Adrenal gland (tissue), 12 donors: ENCODE results near the gene RASSF6. TPM values are rescaled to one million over a fixed set of nuclear protein-coding genes. Genes with fewer than 3 reads are reported as not detected.

Source experiments
- DNase-seq, 7 donors: peaks; one replicate each; pipeline ENCODE4 v3.0.0-alpha.2; 2019 to 2020
- H3K27ac ChIP-seq, 5 donors: fragments of 200-600 bp; sonication (generic) in 4 of 5; 1 replicate in 3 of 5; 2 replicates in 2 of 5; pipeline versions ENCODE4 v1.5.1 to v1.8.0; 2016 to 2020; ENCODE audit warnings: mild to moderate bottlenecking in 1 of 5
- H3K27me3 ChIP-seq: fragments of 200-600 bp; 2 replicates; pipeline ENCODE4 v1.8.0; 2021
- H3K36me3 ChIP-seq, 2 donors: fragments of 200-600 bp; replicated peaks in 1 of 2; 1 replicate in 1 of 2; 2 replicates in 1 of 2; pipeline versions ENCODE4 v1.5.1 to v1.8.0; 2018 to 2022
- H3K4me1 ChIP-seq, 2 donors: fragments of 200-600 bp; replicated peaks in 1 of 2; 1 replicate in 1 of 2; 2 replicates in 1 of 2; pipeline versions ENCODE4 v1.5.1 to v1.8.0; 2018 to 2021
- H3K4me3 ChIP-seq, 4 donors: fragments of 200-600 bp; sonication (generic) in 3 of 4; one replicate each; pipeline ENCODE4 v1.5.1; 2016 to 2018
- H3K9me3 ChIP-seq, 3 donors: fragments of 200-600 bp; sonication (generic) in 1 of 3; replicated peaks in 1 of 3; 1 replicate in 2 of 3; 2 replicates in 1 of 3; pipeline versions ENCODE4 v1.5.1 to v1.8.0; 2016 to 2021
- CTCF ChIP-seq, 6 experiments: fragments of 450-650 bp in 4 of 6; fragments of 200-600 bp in 2 of 6; sonication (generic) in 1 of 6; IDR thresholded peaks; 1 replicate in 5 of 6; 2 replicates in 1 of 6; pipeline versions ENCODE4 v1.5.1 to v1.8.0; 2016 to 2021; ENCODE audit warnings: antibody characterized with exemption in 6 of 6, mild to moderate bottlenecking in 2 of 6, moderate library complexity in 1 of 6
- POLR2A ChIP-seq, 2 donors: fragments of 450-650 bp; IDR thresholded peaks; one replicate each; pipeline ENCODE4 v1.6.1; 2017; ENCODE audit warnings: antibody characterized with exemption in 2 of 2, mild to moderate bottlenecking in 2 of 2, moderate library complexity in 1 of 2
- WGBS, 4 donors: extraction: QIAGEN DNeasy Blood & Tissue Kit in 2 of 4; methylation state at CpG; one replicate each; pipeline versions ENCODE4 v1.1.5 to v1.1.7; 2013 to 2017; 5-methylcytosine and 5-hydroxymethylcytosine counted together
- intact Hi-C, 2 donors: fragments of 100-400 bp; cut with DNase I; formaldehyde crosslinking; loops; one replicate each; pipeline versions ENCODE4 v1.14.1 to v1.15.0; 2022 to 2023
- polyA plus RNA-seq, 3 donors: library from polyadenylated mRNA; stranded (reverse); fragments of 200-250 nt in 2 of 3; fragments of 350-450 nt in 1 of 3; fragmentation: Illumina TruSeq in 1 of 3; extraction: RNeasy Lipid Tissue Mini Kit (QIAGEN cat#74804) in 1 of 3; gene quantifications; one replicate each; pipeline ENCODE4 v1.2.3, GENCODE V29; 2013 to 2014
- total RNA-seq, 9 donors: library from RNA; depleted of rRNA in 4 of 9; stranded (reverse); fragments of >200 nt in 4 of 9; fragments of 120-200 nt in 1 of 9; fragmentation: NEBNext Ultra II Directional in 1 of 9; extraction: Animal tissue kit (Norgen Biotek cat#: 25700) in 1 of 9; gene quantifications; one replicate each; pipeline versions ENCODE4 v1.1.0 to v1.2.4, GENCODE V29; 2013 to 2023
- donor health status: healthy with polysubstance abuse.
- donor health status: Bipolar disorder and iron deficiency.
- donor health status: DM: yes; HTN: yes; CAD: no.
- donor health status: DM: no; HTN: no; CAD: no.
- donor health status: DM: no; HTN: no; CAD: no.
- donor health status: DM: yes; HTN: yes; CAD: no.

The RASSF6 gene
- total and polyA plus RNA-seq, 12 donors = 0.07 to 0.23 (median 0.13) TPM; not detected in 8

DNA sequence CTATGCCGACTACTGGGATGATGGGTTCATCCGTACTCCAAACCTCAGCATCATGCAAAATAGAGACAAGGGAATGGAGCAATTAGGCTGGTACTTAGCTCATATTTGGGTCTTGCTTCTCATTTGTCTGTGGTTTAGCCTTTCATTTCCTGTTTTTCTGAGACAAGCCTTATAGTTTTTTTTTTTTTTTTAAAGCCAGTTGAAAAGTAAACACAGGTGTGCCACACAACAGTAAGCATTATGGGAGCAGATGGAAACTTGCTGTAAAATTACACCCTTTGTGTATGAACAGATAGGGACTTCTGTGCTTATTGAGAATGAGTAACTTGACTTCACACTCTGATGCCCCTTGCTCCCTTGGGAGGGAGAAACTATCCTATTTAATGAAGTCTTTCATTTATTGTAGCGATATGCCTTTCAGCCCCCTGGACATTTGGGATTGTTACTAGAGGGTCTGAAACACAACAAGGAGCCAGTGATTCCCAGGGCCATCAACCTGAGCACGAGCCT lies 13.7 kb downstream of the RASSF6 start:
- Histone ChIP-seq H3K4me3 (no peak overlapping the region), H3K4me1 (no peaks in the 10 kb centered on the region), H3K27me3 (peaks cover 6% of the 10 kb centered on the region), H3K36me3 (no peaks in the 10 kb centered on the region), H3K27ac (no peak overlapping the region), H3K9me3 (no peaks in the 10 kb centered on the region)
- TF ChIP-seq POLR2A (IDR thresholded peaks at IDR 0.05) = no peak
- no peak for TF ChIP-seq CTCF (IDR thresholded peaks at IDR 0.05)
- intact Hi-C loops = no loop called here
- no peak for DNase-seq
- WGBS, 4 donors = 76 to 89% (median 83%) methylated on average over 4 of the region's 4 CpGs

GRCh38 chr4:73603854-73604584 lies 16.2 kb downstream of the RASSF6 start:
- TF ChIP-seq CTCF (IDR thresholded peaks at IDR 0.05) = no peak
- no peak for TF ChIP-seq POLR2A (IDR thresholded peaks at IDR 0.05)
- intact Hi-C loops = no loop called here
- Histone ChIP-seq H3K36me3 (no peaks in the 10 kb centered on the region), H3K4me1 (no peaks in the 10 kb centered on the region), H3K27ac (no peak overlapping the region), H3K4me3 (no peak overlapping the region), H3K27me3 (no peaks in the 10 kb centered on the region), H3K9me3 (no peaks in the 10 kb centered on the region)
- 74 to 80% (median 75%) methylated on average over 12 of the region's 12 CpGs for WGBS, 4 donors
- no peak for DNase-seq

DNA sequence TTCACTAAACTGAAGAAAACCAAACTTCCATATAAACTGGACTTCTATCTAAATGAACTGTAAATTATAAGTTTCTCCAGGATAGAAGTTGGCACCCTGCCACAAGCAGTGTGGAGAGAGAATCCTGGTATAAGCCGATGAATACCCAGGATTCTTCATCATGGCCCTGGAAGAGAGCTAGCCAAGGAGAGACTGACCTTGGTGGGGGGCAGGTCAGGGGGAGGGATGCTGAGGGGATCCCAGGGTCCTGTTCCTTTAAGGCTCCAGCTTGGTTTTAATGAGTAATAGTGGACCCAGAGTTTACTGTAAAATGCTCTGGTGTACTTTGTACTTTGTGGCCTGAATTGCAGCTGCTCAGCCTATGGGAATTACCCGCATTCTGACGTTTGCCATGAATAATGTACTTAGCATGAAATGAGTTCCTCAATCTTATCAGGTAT lies 16.9 kb downstream of the RASSF6 start:
- intact Hi-C loops = no loop called here
- no peak for TF ChIP-seq POLR2A (IDR thresholded peaks at IDR 0.05)
- Histone ChIP-seq H3K4me1 (no peaks in the 10 kb centered on the region), H3K4me3 (no peak overlapping the region), H3K27me3 (no peaks in the 10 kb centered on the region), H3K36me3 (no peaks in the 10 kb centered on the region), H3K9me3 (no peaks in the 10 kb centered on the region), H3K27ac (no peak overlapping the region)
- 43 to 46% (median 45%) methylated on average over 3 of the region's 3 CpGs for WGBS, 4 donors
- DNase-seq = no peak

GRCh38 chr4:73600954-73601353 lies 19.3 kb downstream of the RASSF6 start:
- Histone ChIP-seq H3K36me3 (no peaks in the 10 kb centered on the region), H3K27me3 (no peaks in the 10 kb centered on the region), H3K4me1 (no peaks in the 10 kb centered on the region), H3K4me3 (no peak overlapping the region), H3K27ac (no peak overlapping the region), H3K9me3 (no peaks in the 10 kb centered on the region)
- TF ChIP-seq CTCF (IDR thresholded peaks at IDR 0.05) (no peak), POLR2A (IDR thresholded peaks at IDR 0.05) (no peak)
- DNase-seq = no peak
- intact Hi-C loops = no loop called here

DNA sequence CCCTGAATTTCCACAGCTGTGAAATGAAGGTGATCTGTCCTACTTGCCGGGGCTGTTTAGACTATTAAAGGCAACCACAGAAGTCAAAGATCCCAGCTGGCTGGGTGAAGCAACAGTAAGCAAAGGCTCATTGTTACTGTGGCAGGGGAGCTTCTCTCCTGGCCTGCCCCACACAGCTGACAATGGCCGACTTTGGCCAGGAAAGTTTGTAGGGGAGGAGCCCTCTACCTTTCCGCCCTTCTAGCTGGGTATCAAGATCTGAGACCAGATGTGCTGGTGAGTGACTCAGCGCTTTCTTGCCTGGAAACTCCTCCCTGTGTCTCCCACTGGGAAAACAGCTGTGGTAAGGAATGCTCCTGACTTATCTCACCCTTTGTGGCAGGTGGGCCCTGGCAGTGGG lies 21.1 kb downstream of the RASSF6 start:
- Histone ChIP-seq H3K4me3 (no peak overlapping the region), H3K27ac (no peak overlapping the region), H3K36me3 (no peaks in the 10 kb centered on the region), H3K4me1 (no peaks in the 10 kb centered on the region), H3K9me3 (no peaks in the 10 kb centered on the region), H3K27me3 (no peaks in the 10 kb centered on the region)
- 47 to 51% (median 49%) methylated on average over 3 to 4 of the region's 4 CpGs for WGBS, 4 donors
- TF ChIP-seq POLR2A (IDR thresholded peaks at IDR 0.05) = no peak
- TF ChIP-seq CTCF (IDR thresholded peaks at IDR 0.05) = no peak
- intact Hi-C loops = loop anchor here in 1 of 2 donors (10.0 kb wide), 1 partner anchor 46 kb away; no protein-coding TSS in a partner anchor
- no peak for DNase-seq
